Measurements from ENCODE around the gene USP7.
"Not testable (repeated sequence)": the region's sequence is repeated elsewhere in the genome, so short reads cannot be mapped to it uniquely, and the experiment has no call there.

The USP7 gene

DNA sequence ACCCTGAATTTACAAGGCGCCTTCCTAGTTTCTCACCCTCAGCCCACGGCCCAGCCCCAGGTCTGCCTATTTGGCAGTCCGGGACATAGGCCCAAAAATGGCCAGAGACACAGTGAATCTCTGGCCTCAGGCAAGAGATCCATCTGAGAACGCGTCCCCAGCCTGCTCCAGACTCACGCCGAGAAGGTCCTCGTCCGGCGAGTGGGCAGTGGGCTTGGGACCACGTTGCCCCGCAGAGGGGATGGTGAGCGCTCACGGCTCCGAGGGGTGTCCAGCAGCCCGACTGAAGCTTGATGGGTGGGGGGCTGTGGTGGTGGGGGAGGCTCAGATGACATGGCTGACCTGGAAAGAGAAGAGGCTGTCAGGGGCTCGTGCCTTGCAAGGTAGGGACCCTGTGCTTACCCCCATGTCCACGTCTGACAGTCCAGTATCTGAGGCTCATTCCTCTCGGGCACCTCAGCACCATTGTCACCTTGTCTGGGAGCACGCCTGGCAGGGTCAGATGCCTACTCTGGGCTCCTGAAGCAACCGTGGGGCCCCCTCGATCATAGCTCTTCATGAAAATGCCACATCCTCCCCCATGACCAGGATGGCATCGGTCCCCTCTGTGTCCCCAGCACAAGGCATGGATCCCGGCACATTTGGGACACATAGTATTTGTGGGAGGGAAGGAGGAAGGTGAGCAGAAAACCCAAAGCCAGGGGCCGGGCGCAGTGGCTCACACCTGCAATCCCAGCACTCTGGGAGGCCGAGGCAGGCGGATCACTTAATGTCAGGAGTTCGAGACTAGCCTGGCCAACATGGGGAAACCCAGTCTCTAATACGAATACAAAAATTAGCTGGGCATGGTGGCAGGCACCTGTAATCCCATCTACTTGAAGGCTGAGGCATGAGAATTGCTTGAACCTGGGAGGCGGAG lies 104.5 kb downstream of the USP7 start:
- no peak for DNase-seq

DNA sequence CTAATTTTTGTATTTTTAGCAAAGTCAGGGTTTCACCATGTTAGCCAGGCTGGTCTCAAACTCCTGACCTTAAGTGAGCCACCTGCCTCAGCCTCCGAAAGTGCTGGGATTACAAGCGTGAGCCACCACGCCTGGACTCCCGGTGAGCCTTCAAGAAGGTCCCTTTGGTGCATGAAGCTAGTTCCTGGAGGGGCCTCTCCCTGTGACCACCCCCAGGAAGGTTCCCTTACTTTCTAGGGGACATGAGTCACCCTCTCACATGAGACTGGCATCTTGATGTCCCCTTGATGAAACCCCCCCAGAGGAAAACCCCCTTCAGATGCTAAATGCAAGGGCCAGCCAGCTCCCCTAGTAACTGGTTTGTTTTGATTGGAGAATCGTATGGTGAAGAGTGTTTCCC lies 107.7 kb downstream of the USP7 start:
- DNase-seq = no peak

DNA sequence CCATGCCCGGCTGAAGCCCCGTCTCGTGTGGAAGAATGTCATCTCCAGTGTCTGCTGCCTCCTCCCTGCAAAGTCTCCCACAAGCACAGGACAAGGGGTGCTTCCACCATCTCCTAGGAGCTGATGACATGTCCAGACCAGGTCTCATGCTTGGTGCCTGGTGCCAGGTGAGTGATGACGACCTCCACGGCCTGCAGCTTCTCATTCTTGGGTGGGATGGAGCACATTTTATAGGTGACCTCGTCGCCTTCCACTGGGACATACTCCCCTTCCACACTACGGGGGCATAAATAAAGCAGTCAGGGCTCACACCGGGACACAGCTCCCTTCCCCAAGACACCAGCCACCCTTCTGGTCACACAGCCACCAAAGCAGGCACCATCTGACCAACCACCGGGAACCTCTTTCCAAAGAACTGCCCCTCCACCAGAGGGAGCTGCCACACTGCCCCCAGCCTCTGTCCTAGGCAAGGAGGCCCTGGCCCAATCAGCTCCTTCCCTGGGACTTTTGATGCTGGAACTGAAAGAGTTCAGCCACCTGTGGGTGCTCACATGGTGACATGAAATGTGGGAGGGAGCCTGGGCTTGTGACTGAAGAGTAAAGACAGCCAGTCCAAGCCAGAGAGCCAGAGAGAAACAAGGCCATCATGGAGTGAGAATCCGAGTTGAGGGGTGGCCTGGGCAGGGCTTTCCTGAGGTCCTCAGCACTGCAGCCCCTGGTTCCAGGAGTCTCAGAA lies 108.5 kb downstream of the USP7 start:
- no peak for DNase-seq

DNA sequence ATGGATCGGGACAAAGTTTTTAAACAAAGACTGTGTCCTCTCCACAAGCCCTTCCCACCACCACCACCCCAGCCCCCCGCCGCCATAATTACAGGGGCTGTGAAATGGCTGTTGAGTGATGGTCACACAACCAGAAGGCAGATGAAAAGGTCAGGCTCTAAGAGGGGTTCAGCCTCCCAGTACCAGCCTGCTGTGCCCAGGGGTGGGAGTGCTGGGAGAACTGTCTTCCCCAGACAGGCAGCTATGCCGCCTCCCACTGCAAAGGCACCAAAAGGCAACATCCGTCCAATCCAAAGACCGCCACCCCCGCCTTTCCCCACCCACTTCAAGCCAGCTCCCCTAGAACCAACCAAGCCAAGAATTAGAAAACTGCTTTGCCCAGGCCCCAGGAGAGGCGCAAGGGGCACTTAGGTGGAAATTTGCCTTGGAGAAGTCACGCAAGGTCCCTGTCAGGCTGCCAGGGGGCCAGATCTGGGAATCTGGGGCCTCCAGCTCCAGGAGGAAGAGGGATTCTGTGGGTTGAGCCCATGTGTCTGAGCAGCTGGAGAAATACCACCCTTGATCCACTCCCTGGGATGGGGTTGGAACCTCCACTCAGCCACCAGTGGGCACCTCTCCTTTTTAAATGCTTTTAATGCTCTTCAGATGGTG lies 109.3 kb downstream of the USP7 start:
- no peak for DNase-seq

DNA sequence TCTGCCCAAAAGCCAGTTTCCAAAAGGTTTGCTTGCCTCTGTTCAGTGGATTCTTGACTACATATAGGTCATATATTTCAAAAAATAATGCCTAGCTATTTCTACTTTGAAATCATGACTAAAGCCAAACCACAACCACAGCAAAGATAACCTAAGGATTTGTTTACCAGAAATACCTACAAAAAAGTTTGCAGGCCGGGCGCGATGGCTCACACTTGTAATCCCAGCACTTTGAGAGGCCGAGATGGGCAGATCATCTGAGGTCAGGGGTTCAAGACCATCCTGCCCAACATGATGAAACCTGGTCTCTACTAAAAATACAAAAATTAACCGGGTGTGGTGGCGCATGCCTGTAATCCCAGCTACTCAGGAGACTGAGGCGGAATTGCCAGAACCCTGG lies 110.1 kb downstream of the USP7 start:
- no peak for DNase-seq

DNA sequence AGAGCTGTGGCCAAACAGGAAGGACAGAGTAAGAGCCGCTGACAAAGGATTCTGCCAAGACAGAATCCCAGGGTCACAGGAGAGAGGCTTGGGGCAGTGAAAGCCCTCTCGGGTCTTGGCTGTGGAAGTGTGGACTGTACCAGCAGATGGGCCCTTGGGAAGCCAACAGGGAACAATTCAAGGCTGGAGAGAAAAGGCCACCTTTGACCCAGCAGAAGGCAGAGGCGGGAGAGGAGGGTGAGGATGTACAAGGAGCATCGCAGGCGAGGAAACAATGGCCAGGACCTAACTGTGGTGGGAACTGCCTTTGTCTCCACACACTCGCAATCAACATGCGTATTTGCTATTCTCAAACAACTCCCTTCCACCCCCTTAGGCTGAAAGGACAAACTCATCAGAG lies 110.6 kb downstream of the USP7 start:
- DNase-seq = no peak

DNA sequence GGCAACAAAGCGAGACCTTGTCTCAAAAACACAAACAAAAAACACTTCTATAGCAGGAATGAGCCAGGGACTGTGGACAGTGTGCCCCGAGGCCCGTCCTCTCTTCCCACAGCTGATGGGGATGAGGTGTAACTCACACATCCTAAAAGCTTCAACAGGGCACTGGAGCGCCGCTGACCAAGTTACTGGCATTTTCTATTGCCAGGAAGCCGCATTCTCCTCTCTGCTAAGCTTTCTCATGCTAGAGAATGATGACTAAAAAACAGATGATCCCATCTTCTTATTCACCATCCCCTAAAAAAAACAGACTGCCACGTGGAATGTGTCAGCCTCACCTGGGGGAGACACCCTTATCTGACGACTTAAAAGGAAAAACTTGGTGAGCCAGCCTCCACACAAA lies 111.2 kb downstream of the USP7 start:
- no peak for DNase-seq

DNA sequence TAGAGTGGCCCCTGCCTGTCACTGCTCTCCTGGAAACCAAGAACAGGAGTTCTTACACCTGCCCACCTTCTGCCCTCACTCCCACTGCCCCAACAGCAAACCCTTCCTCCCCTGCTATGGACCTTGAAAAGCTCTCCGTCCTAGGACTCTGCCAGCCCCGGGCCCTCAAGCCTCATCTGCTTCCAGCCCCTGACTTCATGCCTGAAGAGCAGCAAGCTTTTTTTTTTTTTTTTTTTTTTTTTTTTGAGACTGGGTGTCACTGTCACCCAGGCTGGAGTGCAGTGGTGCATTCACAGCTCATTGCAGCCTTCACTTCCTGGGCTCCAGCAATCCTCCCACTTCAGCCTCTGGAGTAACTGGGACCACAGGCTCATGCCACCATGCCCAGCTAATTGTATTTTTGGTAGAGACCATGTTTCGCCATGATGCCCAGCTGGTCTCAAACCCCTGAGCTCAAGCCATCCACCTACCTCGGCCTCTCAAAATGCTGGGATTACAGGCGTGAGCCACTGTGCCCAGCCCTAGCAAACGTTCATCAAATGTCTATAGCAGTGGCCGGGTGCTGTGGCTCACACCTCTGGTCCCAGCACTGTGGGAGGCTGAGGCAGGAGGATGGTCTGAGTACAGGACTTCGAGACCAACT lies 111.8 kb downstream of the USP7 start:
- DNase-seq = no peak

DNA sequence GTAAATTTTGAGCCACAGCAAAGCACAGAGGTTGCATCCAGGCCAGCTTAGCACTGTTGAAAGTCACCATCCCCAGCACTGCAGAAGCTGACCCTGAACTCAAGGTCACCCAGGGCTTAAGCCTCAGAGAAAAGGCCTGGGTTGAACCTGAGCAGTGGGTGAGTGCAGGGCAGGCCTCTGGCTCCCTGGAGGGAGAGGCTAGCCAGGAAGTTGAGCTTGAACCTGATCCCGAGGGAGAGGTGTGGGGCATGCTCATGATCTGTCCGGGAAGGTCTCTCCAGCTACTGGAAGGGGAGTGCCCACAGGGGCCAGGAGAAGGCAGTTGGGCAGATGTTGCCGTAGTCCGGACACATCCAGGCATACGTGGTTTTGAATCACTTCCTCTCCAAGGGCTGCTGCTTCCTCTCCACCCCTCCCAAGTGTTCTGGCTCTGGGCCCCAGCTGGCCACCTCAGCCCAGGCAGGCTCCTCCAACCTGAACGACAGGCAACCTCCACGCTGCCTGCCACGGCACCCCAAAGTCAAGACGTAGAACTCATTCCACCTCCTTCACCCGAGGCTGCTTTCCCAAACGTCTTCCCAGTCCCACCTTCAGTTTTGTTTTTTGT lies 113.3 kb downstream of the USP7 start:
- no peak for DNase-seq

DNA sequence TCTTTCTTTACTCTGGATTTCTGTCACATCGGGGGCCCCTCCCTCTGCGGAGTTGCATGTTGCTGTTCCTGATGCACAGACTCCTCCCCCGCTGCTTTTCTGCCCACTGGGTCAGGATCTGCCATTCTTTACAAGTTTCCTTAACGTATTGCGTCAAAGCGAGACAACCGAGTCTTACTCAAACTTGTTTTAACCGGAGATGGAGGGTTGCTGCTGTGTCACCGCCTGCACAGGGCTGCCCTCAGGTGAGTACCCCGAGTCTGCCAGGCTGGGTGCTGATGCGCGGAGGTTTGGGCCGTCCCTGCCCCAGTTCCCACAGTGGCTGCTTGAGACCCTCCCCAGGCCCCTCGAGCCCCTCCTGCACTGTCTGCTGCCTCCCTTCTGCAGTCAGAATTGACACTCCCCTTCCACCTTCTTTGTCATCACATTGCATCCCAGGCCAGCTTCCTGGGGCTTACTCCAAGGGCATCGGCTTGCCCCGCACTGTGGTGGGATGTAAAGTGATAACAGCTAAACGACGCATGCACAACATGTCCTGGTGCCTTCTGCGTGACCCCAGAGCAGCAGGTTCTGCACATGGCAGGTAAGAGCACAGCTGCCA lies 114.2 kb downstream of the USP7 start:
- DNase-seq = no peak

DNA sequence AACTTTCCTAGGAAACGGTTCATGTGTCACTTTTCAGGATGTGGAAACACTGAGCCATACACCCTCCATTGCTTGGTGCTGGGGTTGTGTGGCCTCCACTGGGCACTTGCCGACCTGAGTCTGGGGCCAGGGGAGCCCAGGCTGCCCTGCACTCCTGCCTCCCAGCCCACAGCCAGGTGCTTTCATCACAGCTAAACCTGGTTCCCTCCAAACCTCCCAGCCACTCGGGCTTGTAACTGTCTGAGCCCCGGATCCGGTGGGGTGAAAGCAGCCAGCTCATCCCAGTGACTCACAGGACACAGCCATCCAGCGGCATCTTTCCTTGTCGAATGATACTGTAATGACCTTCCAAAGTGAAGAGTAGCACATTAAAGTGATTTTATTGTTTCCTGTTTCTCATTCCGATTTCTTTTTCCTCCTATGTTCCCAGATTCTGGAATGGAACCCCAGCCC lies 114.7 kb downstream of the USP7 start:
- DNase-seq = no peak

DNA sequence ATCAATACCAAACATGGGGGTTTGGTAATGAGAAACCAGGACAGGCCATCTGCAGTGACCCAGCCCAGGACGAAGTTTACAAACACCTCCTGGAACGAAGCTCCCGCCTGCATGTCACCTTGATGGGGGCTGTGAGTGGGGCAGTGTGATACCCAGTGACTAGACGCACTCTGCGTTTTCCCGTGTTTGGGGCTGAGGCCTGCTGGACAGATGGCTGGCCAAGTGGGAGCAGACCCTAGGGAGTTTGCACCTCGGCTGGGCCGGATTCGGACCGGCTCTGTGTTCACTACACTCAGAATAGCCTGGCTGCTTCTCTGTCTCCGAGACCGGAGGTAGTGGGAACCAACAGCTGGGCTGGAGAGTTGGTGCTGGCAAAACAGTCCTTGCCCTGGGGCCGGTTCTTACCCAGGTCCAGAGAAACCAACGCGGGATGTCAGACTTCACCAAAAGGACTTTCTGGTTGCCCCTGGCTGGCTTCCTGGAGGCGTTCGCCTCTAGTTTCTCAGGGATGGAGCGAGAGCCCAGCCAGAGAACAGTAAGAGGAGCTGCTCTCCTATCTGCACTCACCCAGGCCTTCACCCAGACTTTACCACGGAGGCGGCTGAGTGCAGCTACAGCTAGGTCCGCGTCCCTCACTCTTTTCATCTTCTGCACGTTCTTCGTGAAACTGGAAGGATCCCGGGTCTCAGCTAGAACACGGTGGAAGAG lies 115.3 kb downstream of the USP7 start:
- no peak for DNase-seq

DNA sequence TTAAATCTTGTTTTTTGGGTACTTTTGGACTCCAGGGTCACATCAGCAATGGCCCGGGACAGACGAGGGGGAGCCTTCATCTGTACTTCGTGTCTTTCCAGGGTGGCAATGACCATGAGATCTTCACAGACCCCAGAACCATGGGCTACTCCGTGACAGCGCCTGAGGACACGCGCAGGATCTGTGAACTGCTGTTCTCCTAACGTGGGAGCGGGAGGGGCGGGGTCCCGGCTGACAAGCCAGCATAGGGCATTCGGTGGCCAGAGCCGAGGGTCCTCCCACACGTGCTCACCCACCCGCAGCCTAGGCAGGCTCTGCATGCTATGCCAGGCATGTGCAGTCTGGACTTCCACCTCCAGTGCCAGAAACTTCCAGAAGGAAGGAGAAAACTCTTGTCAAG lies 116.1 kb downstream of the USP7 start:
- DNase-seq = no peak

DNA sequence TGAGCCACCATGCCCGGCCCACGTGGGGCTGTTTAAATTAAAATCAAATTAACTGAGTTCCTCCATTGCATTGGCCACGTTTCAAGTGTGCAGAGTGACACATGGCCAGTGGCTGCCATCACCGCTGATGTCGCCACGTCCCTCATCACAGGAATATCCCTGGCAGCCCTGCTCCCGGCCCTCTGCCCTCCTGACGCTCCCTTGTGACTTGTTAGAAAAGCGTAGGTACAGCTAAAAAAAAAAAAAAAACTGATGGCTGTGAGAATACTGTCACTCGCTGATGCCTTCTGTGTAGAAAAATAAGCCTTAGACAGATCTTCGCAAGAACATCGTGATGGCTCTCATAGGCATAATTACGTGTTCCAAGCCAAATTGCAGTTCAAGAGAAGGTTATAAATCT lies 116.6 kb downstream of the USP7 start:
- no peak for DNase-seq

DNA sequence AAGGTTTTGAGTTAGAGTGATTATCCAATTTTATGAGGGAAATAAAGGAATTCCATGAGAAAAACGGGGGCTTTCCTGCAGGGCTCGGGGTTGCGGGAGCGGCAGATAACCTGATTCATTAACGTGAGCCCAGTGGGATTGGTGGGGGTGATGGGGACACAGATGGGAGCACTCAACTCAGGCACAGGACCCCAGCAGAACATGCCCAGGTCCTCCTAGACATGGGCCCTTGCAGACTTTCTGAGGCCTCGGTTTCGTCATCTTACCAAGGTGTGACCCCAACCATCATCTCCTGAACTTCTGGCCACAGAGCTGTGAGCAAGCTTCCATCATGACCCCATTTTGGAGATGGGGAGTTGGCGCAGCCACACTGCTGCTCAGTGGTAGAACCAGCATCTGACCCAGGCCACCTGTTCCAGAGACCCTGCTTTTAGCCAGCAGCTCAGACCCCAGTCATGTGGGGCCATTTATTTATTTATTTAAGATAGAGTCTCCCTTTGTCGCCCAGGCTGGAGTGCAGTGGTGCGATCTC lies 117.2 kb downstream of the USP7 start:
- DNase-seq = no peak

DNA sequence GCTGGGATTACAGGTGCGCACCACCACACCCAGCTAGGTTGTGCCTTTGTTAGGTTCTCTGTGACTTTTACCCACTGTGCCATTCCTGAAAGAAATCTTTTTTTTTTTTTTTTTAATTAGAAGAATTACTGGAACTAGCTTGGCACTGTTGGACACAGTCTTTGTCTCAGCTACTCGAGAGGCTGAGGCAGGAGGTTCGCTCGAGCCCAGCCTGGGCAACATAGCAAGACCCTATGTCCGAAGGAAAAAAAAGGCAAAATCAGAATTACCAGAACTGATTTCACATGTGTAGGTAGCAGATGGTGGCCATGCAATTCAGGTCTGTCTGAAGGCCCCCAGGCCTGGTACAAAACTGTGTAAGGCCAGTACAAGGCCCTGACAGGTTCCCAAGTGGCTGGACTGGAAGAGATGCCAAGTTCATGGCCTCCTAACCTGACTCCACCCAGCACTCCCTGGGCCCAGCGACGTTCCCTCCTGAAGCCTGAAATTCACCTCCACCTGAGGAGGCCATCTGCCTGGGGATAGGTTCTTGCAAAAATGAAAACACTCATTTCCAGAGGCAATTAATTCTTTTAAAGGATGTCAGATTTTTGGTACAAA lies 117.9 kb downstream of the USP7 start:
- DNase-seq = no peak

DNA sequence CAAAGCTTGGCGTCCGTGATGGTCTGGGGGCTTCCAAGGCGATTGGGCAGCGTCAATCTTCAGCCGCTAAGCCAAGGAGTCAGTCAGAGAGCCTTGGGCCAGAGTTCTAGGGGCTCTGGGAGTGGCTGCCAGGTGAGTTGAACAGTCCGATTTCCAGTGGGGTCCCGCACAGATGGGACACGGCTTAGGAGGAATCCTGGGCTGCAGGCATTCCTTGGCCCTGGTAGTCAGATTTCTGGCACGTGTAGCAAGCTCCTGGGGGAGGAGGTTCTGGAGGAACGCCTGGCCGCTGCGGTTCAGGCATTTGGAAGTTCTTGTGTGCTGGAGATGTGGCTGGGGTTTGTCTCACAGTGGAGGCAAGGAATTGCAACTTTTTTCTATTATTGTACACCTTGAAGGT lies 120.4 kb downstream of the USP7 start:
- DNase-seq = not testable (repeated sequence)
